Cardiac fibroblast (primary cell): Measurements from ENCODE around the gene SSU72.
"Not testable (repeated sequence)": the region's sequence is repeated elsewhere in the genome, so short reads cannot be mapped to it uniquely, and the experiment has no call there.

Source experiments
- DNase-seq, 2 donors: peaks; one replicate each; pipeline versions ENCODE4 v3.0.0 to v3.0.0-alpha.2; 2010; ENCODE audit warnings: low read depth in 2 of 2
- H3K4me3 ChIP-seq, 2 donors: replicated peaks in 1 of 2; 1 replicate in 1 of 2; 2 replicates in 1 of 2; pipeline ENCODE4 v1.5.1; 2011; ENCODE audit warnings: low read depth in 2 of 2, low read length in 2 of 2, mild to moderate bottlenecking in 2 of 2, moderate library complexity in 1 of 2
- TF ChIP-seq, protein P1 (sequence below): IDR thresholded peaks from one replicate; pipeline ENCODE4 v1.5.1; 2011; ENCODE audit warnings: low read depth, mild to moderate bottlenecking, low read length, inconsistent platforms

The SSU72 gene

DNA sequence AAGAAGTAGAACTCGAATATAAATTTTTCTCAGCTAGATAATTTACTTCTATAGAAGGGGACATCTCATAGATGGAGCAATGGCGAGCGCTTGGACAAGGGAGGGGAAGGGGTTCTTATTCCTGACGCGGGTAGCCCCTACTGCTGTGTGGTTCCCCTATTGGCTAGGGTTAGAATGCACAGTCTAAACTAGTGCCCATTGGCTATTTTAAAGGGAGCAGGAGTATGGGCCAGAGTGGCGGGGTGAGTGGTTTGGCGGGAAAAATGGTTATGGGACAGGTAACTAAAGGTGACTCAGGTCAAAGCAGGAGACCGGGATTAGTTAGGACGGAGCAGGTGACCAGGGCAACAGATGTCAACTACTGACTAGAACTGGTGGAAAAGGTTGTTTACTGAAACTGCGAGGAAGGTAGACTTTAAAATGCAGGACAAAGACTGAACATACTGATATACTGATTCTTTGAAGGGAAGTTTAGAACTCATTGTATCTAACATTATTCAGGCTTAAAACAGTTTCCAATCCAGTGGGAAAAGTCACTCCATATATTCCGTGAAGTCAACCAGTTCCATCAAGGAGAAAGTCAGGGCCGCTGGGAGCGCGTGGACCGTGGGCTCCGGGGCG, 63.6 kb downstream of the SSU72 start:
- TF ChIP-seq, protein P1, sequence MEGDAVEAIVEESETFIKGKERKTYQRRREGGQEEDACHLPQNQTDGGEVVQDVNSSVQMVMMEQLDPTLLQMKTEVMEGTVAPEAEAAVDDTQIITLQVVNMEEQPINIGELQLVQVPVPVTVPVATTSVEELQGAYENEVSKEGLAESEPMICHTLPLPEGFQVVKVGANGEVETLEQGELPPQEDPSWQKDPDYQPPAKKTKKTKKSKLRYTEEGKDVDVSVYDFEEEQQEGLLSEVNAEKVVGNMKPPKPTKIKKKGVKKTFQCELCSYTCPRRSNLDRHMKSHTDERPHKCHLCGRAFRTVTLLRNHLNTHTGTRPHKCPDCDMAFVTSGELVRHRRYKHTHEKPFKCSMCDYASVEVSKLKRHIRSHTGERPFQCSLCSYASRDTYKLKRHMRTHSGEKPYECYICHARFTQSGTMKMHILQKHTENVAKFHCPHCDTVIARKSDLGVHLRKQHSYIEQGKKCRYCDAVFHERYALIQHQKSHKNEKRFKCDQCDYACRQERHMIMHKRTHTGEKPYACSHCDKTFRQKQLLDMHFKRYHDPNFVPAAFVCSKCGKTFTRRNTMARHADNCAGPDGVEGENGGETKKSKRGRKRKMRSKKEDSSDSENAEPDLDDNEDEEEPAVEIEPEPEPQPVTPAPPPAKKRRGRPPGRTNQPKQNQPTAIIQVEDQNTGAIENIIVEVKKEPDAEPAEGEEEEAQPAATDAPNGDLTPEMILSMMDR, result no peak
- H3K4me3 ChIP-seq, result peak overlapping the region; percentile 91 to 93
- peak; percentile 7 to 12 for DNase-seq

DNA sequence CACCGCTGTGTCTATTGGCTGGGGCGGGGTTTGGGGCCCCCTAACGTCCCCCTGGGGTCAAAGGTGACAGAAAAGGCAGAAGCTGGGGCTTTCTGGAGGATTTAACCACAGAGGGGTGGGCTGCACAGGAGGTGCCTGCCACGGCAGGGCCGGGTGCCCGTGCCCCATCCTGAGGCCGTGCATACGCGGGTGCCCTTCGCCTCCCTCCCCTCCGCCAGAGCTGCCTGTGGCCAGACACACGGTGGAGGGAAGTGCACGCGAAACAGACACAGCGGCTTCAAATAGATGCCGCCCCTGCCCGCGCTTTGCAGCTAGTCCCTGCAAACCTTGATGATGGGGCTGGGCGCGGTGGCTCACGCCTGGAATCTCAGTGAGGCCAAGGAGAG, 65.2 kb downstream of the SSU72 start:
- not testable (repeated sequence) for H3K4me3 ChIP-seq

GRCh38 chr1:1508775-1509464, 65.7 kb downstream of the SSU72 start:
- DNase-seq, H3K4me3 ChIP-seq: not testable (repeated sequence)

More for the DNA sequence above, 65.2 kb downstream of the SSU72 start:
- DNase-seq, result not testable (repeated sequence)

GRCh38 chr1:1507305-1507704, 67.4 kb downstream of the SSU72 start:
- H3K4me3 ChIP-seq, result no peak overlapping the region
- TF ChIP-seq, protein P1, result no peak
- DNase-seq, result no peak

- not testable (repeated sequence) for DNase-seq, H3K4me3 ChIP-seq
These were observed 68.9 kb downstream of the SSU72 start for GRCh38 chr1:1505801-1506200.

DNA sequence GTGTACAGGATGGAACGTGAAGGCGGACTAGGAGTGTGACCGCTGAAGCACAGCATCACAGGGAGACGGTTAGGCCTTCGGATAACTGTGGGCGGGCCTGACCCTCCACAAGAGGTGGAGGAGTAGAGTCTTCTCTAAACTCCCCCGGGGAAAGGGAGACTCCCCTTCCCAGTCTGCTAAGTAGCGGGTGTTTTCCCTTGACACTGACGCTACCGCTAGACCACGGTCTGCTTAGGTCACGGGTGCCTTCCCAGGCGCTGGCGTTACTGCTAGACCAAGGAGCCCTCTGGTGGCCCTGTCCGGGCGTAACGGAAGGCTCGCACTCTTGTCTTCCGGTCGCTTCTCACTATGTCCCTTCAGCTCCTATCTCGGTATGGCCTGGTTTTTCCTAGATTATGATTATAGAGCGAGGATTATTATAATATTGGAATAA, 69.3 kb downstream of the SSU72 start:
- H3K4me3 ChIP-seq, result not testable (repeated sequence)
- peak in 1 of 2 donors; percentile 14 for DNase-seq
- TF ChIP-seq, protein P1, result peak; percentile 22

GRCh38 chr1:1504777-1505365, 69.8 kb downstream of the SSU72 start:
- TF ChIP-seq, protein P1, result peak; percentile 70
- H3K4me3 ChIP-seq, result not testable (repeated sequence)
- DNase-seq, result peak; percentile 71

DNA sequence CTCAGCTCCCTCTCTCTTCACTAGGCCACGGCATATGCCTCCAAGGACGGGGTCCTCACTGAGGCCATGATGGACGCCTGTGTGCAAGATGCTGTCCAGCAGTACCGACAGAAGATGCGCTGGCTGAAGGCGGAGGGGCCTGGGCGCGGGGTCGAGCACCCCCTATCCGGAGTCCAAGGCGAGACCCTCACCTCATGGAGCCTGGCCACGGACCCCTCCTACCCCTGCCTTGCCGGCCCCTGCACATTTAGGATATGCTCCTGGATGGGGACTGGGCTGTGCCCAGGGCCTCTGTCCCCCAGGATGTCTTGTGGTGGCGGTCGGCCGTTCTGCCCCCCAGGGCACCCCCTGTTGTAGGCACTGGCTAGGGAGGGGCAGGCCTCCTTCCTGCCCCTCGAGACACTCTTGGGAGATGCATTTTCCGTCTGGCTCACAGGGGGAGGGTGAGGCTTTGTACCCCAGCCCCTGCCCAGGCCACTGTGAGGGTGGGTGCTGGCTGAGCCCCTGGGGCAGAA, 79.1 kb downstream of the SSU72 start:
- DNase-seq, H3K4me3 ChIP-seq: not testable (repeated sequence)

GRCh38 chr1:1494311-1494710, 80.4 kb downstream of the SSU72 start:
- DNase-seq, H3K4me3 ChIP-seq: not testable (repeated sequence)
